ENCODE results near the gene CFAP107. TPM values are rescaled to one million over a fixed set of nuclear protein-coding genes. Genes with fewer than 3 reads are reported as not detected.

CFAP107 gene
- 1 to 10 TPM in 4 of 6 donors, under 1 TPM in 1, not detected in 1; 0.76 to 6.2 (median 3.4) TPM for total RNA-seq

- no peak for TF ChIP-seq EP300 (IDR thresholded peaks at IDR 0.05)
- no peak for TF ChIP-seq POLR2AphosphoS5 (IDR thresholded peaks at IDR 0.05)
- no peak for TF ChIP-seq CTCF (IDR thresholded peaks at IDR 0.05)
- no peak for TF ChIP-seq POLR2A (IDR thresholded peaks at IDR 0.05)
Observed at GRCh38 chr1:12745992-12746323, at the start of gene CFAP107. CFAP107 (plus strand) TSS chr1:12746200; CDS start chr1:12746431, 231 bp downstream.

GRCh38 chr1:12696658-12697057 is 49.3 kb upstream of the CFAP107 start:
- no peak for DNase-seq
- Histone ChIP-seq H3K36me3 (no peaks in the 10 kb centered on the region), H3K27ac (no peak overlapping the region), H3K27me3 (no peaks in the 10 kb centered on the region), H3K4me3 (no peak overlapping the region), H3K4me1 (no peaks in the 10 kb centered on the region), H3K9me3 (no peaks in the 10 kb centered on the region)
- WGBS, 2 donors = 89 to 92% methylated on average over 3 of the region's 3 CpGs
- ATAC-seq (ENCODE audit: low FRiP score in 2 of 2) = no peak
- TF ChIP-seq POLR2AphosphoS5 (IDR thresholded peaks at IDR 0.05) (no peak), EP300 (IDR thresholded peaks at IDR 0.05) (no peak), POLR2A (IDR thresholded peaks at IDR 0.05) (no peak), CTCF (IDR thresholded peaks at IDR 0.05) (no peak)

More at GRCh38 chr1:12745992-12746323, at the start of gene CFAP107:
- ATAC-seq (ENCODE audit: low FRiP score in 2 of 2) = no peak
- WGBS, 2 donors = 34 to 36% methylated on average over 2 of the region's 2 CpGs
- DNase-seq = no peak
- peak within 1 kb of the TSS in 1 of 4 donors; percentile 0 for H3K4me3 ChIP-seq
- H3K4me1 ChIP-seq = no peaks in the 10 kb centered on the region
- no peaks in the 10 kb centered on the region for H3K36me3 ChIP-seq
- H3K27ac ChIP-seq = no peak within 1 kb of the TSS
- no peaks in the 10 kb centered on the region for H3K27me3 ChIP-seq
- H3K9me3 ChIP-seq = peaks cover 7 to 20% (median 16%) of the 10 kb centered on the region in 4 donors

GRCh38 chr1:12697397-12697796 is 48.6 kb upstream of the CFAP107 start:
- no peak overlapping the region for H3K4me3 ChIP-seq
- H3K27me3 ChIP-seq = no peaks in the 10 kb centered on the region
- DNase-seq = no peak
- ATAC-seq (ENCODE audit: low FRiP score in 2 of 2) = no peak
- no peaks in the 10 kb centered on the region for H3K4me1 ChIP-seq
- WGBS, 2 donors = 90 to 93% methylated on average over 3 of the region's 3 CpGs
- no peaks in the 10 kb centered on the region for H3K9me3 ChIP-seq
- no peak for TF ChIP-seq CTCF (IDR thresholded peaks at IDR 0.05)
- no peak for TF ChIP-seq EP300 (IDR thresholded peaks at IDR 0.05)
- no peak for TF ChIP-seq POLR2A (IDR thresholded peaks at IDR 0.05)
- TF ChIP-seq POLR2AphosphoS5 (IDR thresholded peaks at IDR 0.05) = no peak
- H3K27ac ChIP-seq = no peak overlapping the region
- H3K36me3 ChIP-seq = no peaks in the 10 kb centered on the region

GRCh38 chr1:12703821-12704451 is 42.1 kb upstream of the CFAP107 start:
- H3K27me3 ChIP-seq = no peaks in the 10 kb centered on the region
- no peaks in the 10 kb centered on the region for H3K36me3 ChIP-seq
- H3K4me3 ChIP-seq = no peak overlapping the region
- DNase-seq = no peak
- no peak for ATAC-seq (ENCODE audit: low FRiP score in 2 of 2)
- TF ChIP-seq EP300 (IDR thresholded peaks at IDR 0.05) (no peak), POLR2AphosphoS5 (IDR thresholded peaks at IDR 0.05) (no peak)
- H3K9me3 ChIP-seq = peaks cover 3 to 15% (median 13%) of the 10 kb centered on the region in 4 donors
- H3K27ac ChIP-seq = no peak overlapping the region
- WGBS, 2 donors = 81 to 82% methylated on average over 6 of the region's 6 CpGs
- no peaks in the 10 kb centered on the region for H3K4me1 ChIP-seq

- no peak for TF ChIP-seq CTCF (IDR thresholded peaks at IDR 0.05)
- no peak for TF ChIP-seq POLR2A (IDR thresholded peaks at IDR 0.05)
- no peak for TF ChIP-seq POLR2AphosphoS5 (IDR thresholded peaks at IDR 0.05)
- TF ChIP-seq EP300 (IDR thresholded peaks at IDR 0.05) = no peak
- no peaks in the 10 kb centered on the region for H3K27me3 ChIP-seq
- no peaks in the 10 kb centered on the region for H3K4me1 ChIP-seq
- H3K36me3 ChIP-seq = no peaks in the 10 kb centered on the region
- no peak overlapping the region for H3K27ac ChIP-seq
- peaks cover 3 to 15% (median 13%) of the 10 kb centered on the region in 4 donors for H3K9me3 ChIP-seq
- DNase-seq (no peak), ATAC-seq (ENCODE audit: low FRiP score in 2 of 2) (no peak)
- H3K4me3 ChIP-seq = no peak overlapping the region
- 72 to 100% methylated on average over 2 to 3 of the region's 3 CpGs for WGBS, 2 donors
Observed at GRCh38 chr1:12706061-12706460, 39.9 kb upstream of the CFAP107 start.
